Adrenal gland (tissue), 5 donors: ENCODE data around the gene HMHB1.

Experiments used
- CTCF ChIP-seq, 6 experiments: fragments of 450-650 bp in 4 of 6; fragments of 200-600 bp in 2 of 6; sonication (generic) in 1 of 6; IDR thresholded peaks; 1 replicate in 5 of 6; 2 replicates in 1 of 6; pipeline versions ENCODE4 v1.5.1 to v1.8.0; 2016 to 2021; ENCODE audit warnings: antibody characterized with exemption in 6 of 6, mild to moderate bottlenecking in 2 of 6, moderate library complexity in 1 of 6
- POLR2A ChIP-seq, 2 donors: fragments of 450-650 bp; IDR thresholded peaks; one replicate each; pipeline ENCODE4 v1.6.1; 2017; ENCODE audit warnings: antibody characterized with exemption in 2 of 2, mild to moderate bottlenecking in 2 of 2, moderate library complexity in 1 of 2
- donor health status: DM: no; HTN: no; CAD: no.

- TF ChIP-seq CTCF (IDR thresholded peaks at IDR 0.05), result no peak
- no peak for TF ChIP-seq POLR2A (IDR thresholded peaks at IDR 0.05)
These were observed 15.2 kb upstream of the HMHB1 start for GRCh38 chr5:143796753-143797152.
